Thymus (tissue), 11 donors: ENCODE results near the gene SLC2A8. TPM values are rescaled to one million over a fixed set of nuclear protein-coding genes. Genes with fewer than 3 reads are reported as not detected.

Experiments used
- DNase-seq, 9 donors: peaks; one replicate each; pipeline ENCODE4 v3.0.0-alpha.2; 2013; ENCODE audit warnings: low spot score in 9 of 9, low read depth in 6 of 9, missing footprints in 1 of 9
- H3K27ac ChIP-seq, 2 donors: one replicate each; pipeline ENCODE4 v1.5.1; 2013; ENCODE audit warnings: control low read depth in 1 of 2, low read depth in 1 of 2, low read length in 1 of 2, mild to moderate bottlenecking in 1 of 2, moderate library complexity in 1 of 2
- H3K27me3 ChIP-seq, 2 donors: one replicate each; pipeline ENCODE4 v1.5.1; 2013; ENCODE audit warnings: low read length in 1 of 2; ENCODE audit not compliant: control insufficient read depth in 2 of 2, insufficient read depth in 1 of 2
- H3K36me3 ChIP-seq, 2 donors: one replicate each; pipeline ENCODE4 v1.5.1; 2013; ENCODE audit warnings: low read length in 1 of 2, mild to moderate bottlenecking in 1 of 2, moderate library complexity in 1 of 2; ENCODE audit not compliant: control insufficient read depth in 2 of 2, insufficient read depth in 2 of 2
- H3K4me1 ChIP-seq, 2 donors: one replicate each; pipeline ENCODE4 v1.5.1; 2013; ENCODE audit warnings: low read length in 2 of 2; ENCODE audit not compliant: control insufficient read depth in 2 of 2, insufficient read depth in 2 of 2
- H3K4me3 ChIP-seq, 2 donors: one replicate each; pipeline ENCODE4 v1.5.1; 2013; ENCODE audit warnings: low read length in 2 of 2, control low read depth in 1 of 2, mild to moderate bottlenecking in 1 of 2
- H3K9me3 ChIP-seq, 2 donors: one replicate each; pipeline ENCODE4 v1.5.1; 2013; ENCODE audit warnings: low read length in 1 of 2, mild to moderate bottlenecking in 1 of 2; ENCODE audit not compliant: control insufficient read depth in 2 of 2, insufficient read depth in 1 of 2
- WGBS: extraction: QIAGEN DNeasy Blood & Tissue Kit; methylation state at CpG from one replicate; pipeline ENCODE4 v1.1.7; 2013; 5-methylcytosine and 5-hydroxymethylcytosine counted together
- polyA plus RNA-seq: library from polyadenylated mRNA; stranded (reverse); fragments of 200-250 nt; gene quantifications from one replicate; pipeline ENCODE4 v1.2.3, GENCODE V29; 2013
- total RNA-seq: library from RNA; stranded (reverse); fragments of 120-200 nt; gene quantifications from one replicate; pipeline ENCODE4 v1.2.4, GENCODE V29; 2013
- donor health status: healthy.

The SLC2A8 gene
- total and polyA plus RNA-seq, 2 donors, result 3.6 to 7.8 TPM

DNA sequence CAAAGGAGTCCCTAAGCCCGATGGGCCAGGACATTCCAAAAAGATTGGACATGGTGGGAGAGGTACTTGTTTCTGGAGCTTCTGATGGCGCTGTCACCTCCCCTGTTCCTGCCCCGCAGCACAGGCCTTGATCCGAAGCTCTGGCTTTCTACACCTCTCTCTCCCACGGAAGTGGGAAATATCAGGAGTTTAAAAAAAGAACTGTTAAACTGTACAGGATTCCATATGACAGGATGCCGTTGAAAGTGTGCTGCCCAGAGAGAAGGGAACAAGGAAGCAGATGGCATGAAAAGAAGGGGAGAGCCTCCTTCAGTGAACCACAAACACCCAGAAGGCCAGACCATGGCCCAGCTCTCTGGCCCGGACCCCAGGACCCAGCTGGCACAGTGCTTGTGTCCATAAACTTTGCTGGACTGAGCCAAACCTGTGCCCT is 26.8 kb upstream of the SLC2A8 start:
- no peak overlapping the region for H3K4me3 ChIP-seq
- H3K27ac ChIP-seq, result no peak overlapping the region
- no peak for DNase-seq
- H3K36me3 ChIP-seq, result no peaks in the 10 kb centered on the region
- no peaks in the 10 kb centered on the region for H3K9me3 ChIP-seq
- H3K4me1 ChIP-seq, result no peaks in the 10 kb centered on the region
- peaks cover 25 to 76% of the 10 kb centered on the region in 2 donors for H3K27me3 ChIP-seq
- WGBS, result 21% methylated on average over 7 of the region's 7 CpGs

DNA sequence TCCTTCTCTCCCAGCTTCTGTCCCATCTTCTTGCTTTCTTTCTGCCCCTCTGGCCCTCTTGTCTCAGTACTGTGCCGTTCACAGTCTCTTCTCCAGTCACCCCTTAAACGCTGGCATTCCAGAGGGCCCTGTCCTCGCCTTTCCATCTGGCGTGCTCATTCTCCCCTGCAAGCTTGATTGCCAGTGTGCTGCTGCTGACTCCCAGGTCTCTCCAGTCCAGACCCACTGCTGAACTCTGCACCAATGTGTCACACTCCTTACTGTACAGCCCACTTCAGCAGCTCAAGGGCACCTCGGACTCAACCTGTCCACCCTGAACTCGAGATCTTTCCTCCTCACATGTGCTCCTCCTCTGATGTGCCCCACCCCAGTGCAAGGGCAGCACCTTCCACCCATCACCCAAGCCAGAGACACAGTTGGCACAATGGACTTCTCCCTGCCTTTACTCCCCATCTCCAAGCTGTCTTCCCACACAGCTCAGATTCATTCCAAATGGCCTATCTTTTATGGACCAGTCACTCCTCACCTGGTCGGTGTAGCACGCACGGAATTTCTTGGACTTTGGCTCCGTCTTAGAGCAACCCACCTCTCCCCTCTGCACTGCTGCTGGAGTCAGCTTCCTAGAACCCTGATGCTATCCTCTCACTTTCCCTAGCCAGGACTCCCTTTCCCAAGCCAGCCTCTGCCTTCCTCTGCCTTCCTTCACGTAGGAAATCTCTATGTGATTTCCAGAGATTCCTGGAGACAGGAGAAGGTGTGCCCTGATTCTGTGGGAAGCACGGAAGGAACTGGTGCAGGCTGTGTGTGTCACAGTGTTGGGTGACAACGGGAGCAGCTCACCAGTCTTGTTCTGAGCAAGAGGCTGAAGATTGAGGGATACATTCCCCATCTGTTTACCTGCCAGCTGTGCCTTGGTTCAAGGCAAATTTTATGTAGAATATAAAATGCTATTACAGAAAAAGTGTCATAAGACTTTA is 26.0 kb upstream of the SLC2A8 start:
- Histone ChIP-seq H3K9me3 (no peaks in the 10 kb centered on the region), H3K27ac (no peak overlapping the region), H3K27me3 (peaks cover 30 to 77% of the 10 kb centered on the region in 2 donors), H3K36me3 (no peaks in the 10 kb centered on the region), H3K4me3 (no peak overlapping the region), H3K4me1 (no peaks in the 10 kb centered on the region)
- DNase-seq, result no peak
- 94% methylated on average over 13 of the region's 13 CpGs for WGBS

DNA sequence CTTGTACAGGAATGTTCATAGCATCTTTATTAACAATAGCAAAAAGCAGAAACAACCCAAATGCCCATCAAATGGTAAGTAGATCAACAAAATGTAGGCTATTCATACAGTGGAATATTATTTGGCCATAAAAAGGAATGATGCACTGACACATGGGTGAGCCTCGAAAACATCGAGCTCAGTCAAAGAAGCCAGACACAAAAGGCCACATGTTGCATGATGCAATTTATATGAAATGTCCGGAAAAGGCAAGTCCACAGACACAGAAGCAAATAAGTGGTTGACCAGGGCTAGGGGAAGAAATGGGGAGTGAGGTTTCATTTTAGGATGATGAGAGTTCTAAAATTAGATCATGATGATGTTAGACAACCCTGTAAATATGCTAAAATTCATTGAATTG is 16.5 kb upstream of the SLC2A8 start:
- Histone ChIP-seq H3K27me3 (peaks cover 48 to 90% of the 10 kb centered on the region in 2 donors), H3K4me3 (no peak overlapping the region), H3K4me1 (no peaks in the 10 kb centered on the region), H3K27ac (no peak overlapping the region), H3K9me3 (peaks cover 3 to 4% of the 10 kb centered on the region in 2 donors), H3K36me3 (no peaks in the 10 kb centered on the region)
- 97% methylated on average over 3 of the region's 3 CpGs for WGBS
- no peak for DNase-seq

DNA sequence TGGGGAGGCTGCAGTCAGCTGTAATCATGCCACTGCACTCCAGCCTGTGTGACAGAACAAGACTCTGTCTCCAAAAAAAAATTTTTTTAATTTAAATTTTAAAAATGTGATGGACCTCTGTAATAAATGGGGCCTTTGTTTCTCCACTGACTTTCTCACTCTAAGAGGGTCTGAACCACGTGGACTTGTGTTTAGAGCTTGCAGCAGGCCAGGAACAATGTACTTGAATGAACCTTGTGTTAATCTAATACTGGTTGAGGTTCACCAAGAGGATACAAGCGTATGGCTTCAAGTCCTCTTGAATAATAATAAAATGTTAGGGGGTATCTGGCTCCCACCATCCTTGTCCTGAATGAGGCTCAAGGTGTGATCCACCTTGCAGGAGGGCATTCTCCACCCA is 14.4 kb upstream of the SLC2A8 start:
- H3K27ac ChIP-seq, result no peak overlapping the region
- H3K4me3 ChIP-seq, result no peak overlapping the region
- peaks cover 61 to 97% of the 10 kb centered on the region in 2 donors for H3K27me3 ChIP-seq
- DNase-seq, result no peak
- peaks cover 3 to 4% of the 10 kb centered on the region in 2 donors for H3K9me3 ChIP-seq
- no peaks in the 10 kb centered on the region for H3K4me1 ChIP-seq
- H3K36me3 ChIP-seq, result no peaks in the 10 kb centered on the region
- 89% methylated on average over 2 of the region's 2 CpGs for WGBS

DNA sequence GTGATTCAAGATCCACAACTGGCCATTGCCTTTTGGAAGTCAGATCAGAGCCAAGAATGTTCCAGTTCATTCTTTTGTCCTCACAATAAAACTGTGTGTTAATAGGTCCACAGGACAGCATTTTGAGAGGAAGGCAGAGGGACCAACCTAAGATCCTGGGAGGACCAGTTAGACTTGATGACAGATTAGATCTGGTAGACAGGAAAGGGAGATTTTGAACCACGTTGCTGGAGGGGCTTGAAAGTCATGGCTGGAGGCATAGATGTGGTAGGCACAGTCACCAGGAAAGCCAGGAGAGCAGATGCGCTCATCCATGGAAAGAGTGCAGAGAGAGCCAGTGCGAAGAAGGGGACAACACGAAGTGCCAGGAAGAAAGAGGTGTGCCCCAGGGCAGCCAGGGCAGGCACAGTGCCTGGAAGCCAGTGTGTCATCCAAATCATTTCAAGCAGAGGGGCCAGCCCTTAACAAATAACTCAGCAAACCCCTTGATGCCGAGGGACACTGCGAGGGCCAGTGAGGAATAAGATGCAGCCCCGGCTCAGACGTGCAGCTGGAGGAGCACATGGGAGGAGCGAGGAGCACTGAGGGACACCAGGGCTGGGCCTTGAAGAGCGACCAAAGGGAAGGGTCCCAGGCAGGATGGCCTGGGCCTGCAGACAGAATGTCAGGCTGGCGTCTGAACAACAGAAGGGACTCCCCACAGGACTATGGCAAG is 12.8 kb upstream of the SLC2A8 start:
- Histone ChIP-seq H3K27me3 (peaks cover 67 to 93% of the 10 kb centered on the region in 2 donors), H3K36me3 (no peaks in the 10 kb centered on the region), H3K9me3 (peaks cover 0 to 2% of the 10 kb centered on the region in 2 donors), H3K4me3 (no peak overlapping the region), H3K4me1 (peaks cover 0 to 14% of the 10 kb centered on the region in 2 donors), H3K27ac (no peak overlapping the region)
- DNase-seq, result no peak
- WGBS, result 93% methylated on average over 11 of the region's 11 CpGs

DNA sequence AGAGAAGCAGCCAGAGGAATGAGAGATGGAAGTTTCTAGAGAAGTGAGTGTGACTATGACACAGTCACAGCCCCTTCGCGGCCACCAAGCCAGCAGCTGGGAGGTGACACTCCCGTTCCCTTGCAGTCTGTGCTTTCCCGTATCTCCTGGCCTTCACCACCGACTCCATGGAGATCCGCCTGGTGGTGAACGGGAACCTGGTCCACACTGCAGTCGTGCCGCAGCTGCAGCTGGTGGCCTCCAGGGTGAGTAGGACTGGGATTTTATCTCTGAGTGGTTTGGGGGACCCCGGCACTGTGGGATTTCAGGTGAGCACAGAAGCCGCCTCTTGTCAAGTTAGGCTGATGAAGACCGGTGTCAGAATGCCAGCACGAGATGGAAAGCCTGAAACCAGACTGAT is 12.1 kb upstream of the SLC2A8 start:
- no peak overlapping the region for H3K27ac ChIP-seq
- H3K4me1 ChIP-seq, result peaks cover 0 to 14% of the 10 kb centered on the region in 2 donors
- WGBS, result 97% methylated on average over 13 of the region's 13 CpGs
- peaks cover 70 to 93% of the 10 kb centered on the region in 2 donors for H3K27me3 ChIP-seq
- H3K36me3 ChIP-seq, result no peaks in the 10 kb centered on the region
- no peaks in the 10 kb centered on the region for H3K9me3 ChIP-seq
- no peak for DNase-seq
- no peak overlapping the region for H3K4me3 ChIP-seq

DNA sequence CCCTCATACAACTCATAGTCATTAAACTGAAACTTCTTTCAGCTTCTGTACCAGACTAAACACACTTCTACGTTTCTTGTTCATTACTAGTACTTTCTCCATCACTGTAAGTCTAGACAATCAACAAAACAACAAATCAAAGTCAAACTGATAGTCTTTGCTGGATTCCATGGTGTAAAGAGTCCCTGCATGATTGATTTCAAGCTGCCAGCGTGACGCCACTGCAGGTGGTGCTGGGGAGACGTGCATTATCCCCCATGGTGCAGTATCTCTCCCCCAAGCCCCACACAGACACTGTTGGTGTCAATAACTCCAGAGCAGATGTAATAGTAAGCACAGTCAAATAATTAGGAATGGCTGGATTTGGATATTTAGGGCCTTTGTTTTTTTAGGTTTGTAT is 10.7 kb upstream of the SLC2A8 start:
- peaks cover 0 to 14% of the 10 kb centered on the region in 2 donors for H3K4me1 ChIP-seq
- 70% methylated on average over 4 of the region's 4 CpGs for WGBS
- H3K36me3 ChIP-seq, result no peaks in the 10 kb centered on the region
- DNase-seq, result no peak
- H3K9me3 ChIP-seq, result no peaks in the 10 kb centered on the region
- H3K27ac ChIP-seq, result no peak overlapping the region
- peaks cover 83 to 96% of the 10 kb centered on the region in 2 donors for H3K27me3 ChIP-seq
- H3K4me3 ChIP-seq, result no peak overlapping the region

DNA sequence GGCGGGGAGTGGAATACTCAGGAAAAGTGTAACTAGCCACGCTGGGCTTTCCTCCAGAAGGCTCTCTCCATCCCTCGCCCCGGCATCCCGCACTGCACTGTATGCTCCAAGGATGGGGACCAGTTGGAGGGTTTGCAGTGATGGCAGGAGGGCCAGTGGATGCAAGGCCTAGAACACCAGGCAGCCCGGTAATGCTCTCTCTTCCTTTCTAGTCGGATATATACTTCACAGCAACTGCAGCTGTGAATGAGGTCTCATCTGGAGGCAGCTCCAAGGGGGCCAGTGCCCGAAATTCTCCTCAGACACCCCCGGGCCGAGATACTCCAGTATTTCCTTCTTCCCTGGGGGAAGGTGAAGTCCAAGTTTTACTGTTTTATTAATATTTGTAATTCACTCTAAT is 10.0 kb upstream of the SLC2A8 start:
- no peaks in the 10 kb centered on the region for H3K36me3 ChIP-seq
- DNase-seq, result no peak
- H3K4me1 ChIP-seq, result peaks cover 0 to 14% of the 10 kb centered on the region in 2 donors
- WGBS, result 96% methylated on average over 10 of the region's 10 CpGs
- peaks cover 84 to 96% of the 10 kb centered on the region in 2 donors for H3K27me3 ChIP-seq
- H3K4me3 ChIP-seq, result no peak overlapping the region
- H3K9me3 ChIP-seq, result no peaks in the 10 kb centered on the region
- H3K27ac ChIP-seq, result no peak overlapping the region
